GOT3 (cell line): ENCODE results near the gene HDGFL3.
"Not testable (repeated sequence)": the region's sequence is repeated elsewhere in the genome, so short reads cannot be mapped to it uniquely, and the experiment has no call there.

ENCODE experiments used
- DNase-seq: peaks from one replicate; lab custom pipeline; 2025; ENCODE audit warnings: mixed read lengths; lab: John Stamatoyannopoulos, UW

The HDGFL3 gene

GRCh38 chr15:83207660-83208366 lies at the start of gene HDGFL3:
Gene HDGFL3 (minus strand): TSS chr15:83207823. CDS start chr15:83207414, 409 bp downstream.
- no peak for DNase-seq

- no peak for DNase-seq
Observed at GRCh38 chr15:83250781-83251180, 43.2 kb upstream of the HDGFL3 start.

- DNase-seq: no peak
Observed at GRCh38 chr15:83249030-83249343, 41.4 kb upstream of the HDGFL3 start.

- no peak for DNase-seq
Observed at GRCh38 chr15:83248151-83249029, 40.8 kb upstream of the HDGFL3 start.

GRCh38 chr15:83243634-83244033 lies 36.0 kb upstream of the HDGFL3 start:
- no peak for DNase-seq

GRCh38 chr15:83230242-83230641 lies 22.6 kb upstream of the HDGFL3 start:
- DNase-seq: no peak

- no peak for DNase-seq
Observed at GRCh38 chr15:83225449-83225848, 17.8 kb upstream of the HDGFL3 start.

- DNase-seq: not testable (repeated sequence)
Observed at GRCh38 chr15:83221781-83222180, 14.2 kb upstream of the HDGFL3 start.

GRCh38 chr15:83219026-83219425 lies 11.4 kb upstream of the HDGFL3 start:
- no peak for DNase-seq

GRCh38 chr15:83215306-83215705 lies 7.7 kb upstream of the HDGFL3 start:
- DNase-seq: no peak

- DNase-seq: no peak
Observed at GRCh38 chr15:83210619-83211018, 3.0 kb upstream of the HDGFL3 start.

GRCh38 chr15:83209333-83209732 lies 1.7 kb upstream of the HDGFL3 start:
- no peak for DNase-seq

GRCh38 chr15:83208367-83208661 lies 691 bp upstream of the HDGFL3 start:
- no peak for DNase-seq

- no peak for DNase-seq
Observed at GRCh38 chr15:83207009-83207659, 489 bp downstream of the HDGFL3 start.

- DNase-seq: no peak
Observed at GRCh38 chr15:83206526-83207008, 1.1 kb downstream of the HDGFL3 start.

GRCh38 chr15:83205725-83206324 lies 1.8 kb downstream of the HDGFL3 start:
- DNase-seq: no peak

- no peak for DNase-seq
Observed at GRCh38 chr15:83204697-83205096, 2.9 kb downstream of the HDGFL3 start.

- DNase-seq: no peak
Observed at GRCh38 chr15:83203543-83203942, 4.1 kb downstream of the HDGFL3 start.

GRCh38 chr15:83200589-83200988 lies 7.0 kb downstream of the HDGFL3 start:
- no peak for DNase-seq

GRCh38 chr15:83200162-83200561 lies 7.5 kb downstream of the HDGFL3 start:
- DNase-seq: no peak

GRCh38 chr15:83199288-83199687 lies 8.3 kb downstream of the HDGFL3 start:
- DNase-seq: no peak

- no peak for DNase-seq
Observed at GRCh38 chr15:83198476-83198875, 9.1 kb downstream of the HDGFL3 start.

- no peak for DNase-seq
Observed at GRCh38 chr15:83194528-83194927, 13.1 kb downstream of the HDGFL3 start.
